SU-DHL-6 (cell line): ENCODE results near the gene SH3PXD2B.

ENCODE experiments used
- CTCF ChIP-seq: fragments of 200-600 bp; sonication (generic); IDR thresholded peaks from one replicate; pipeline ENCODE4 v1.5.1; 2017; ENCODE audit warnings: antibody characterized with exemption, mild to moderate bottlenecking, low read length, moderate library complexity; ENCODE audit not compliant: insufficient read depth, poor library complexity, severe bottlenecking
- EZH2phosphoT487 ChIP-seq: fragments of 200-600 bp; sonication (generic), shearing (Covaris generic); conservative IDR thresholded peaks from 2 replicates; pipeline ENCODE4 v1.6.1; 2018; ENCODE audit warnings: mild to moderate bottlenecking, antibody characterized with exemption, low read length, moderate library complexity, mixed read lengths

- TF ChIP-seq CTCF (no peak), EZH2phosphoT487 (no peak)
Measured at GRCh38 chr5:172422255-172422654, 32.1 kb downstream of the SH3PXD2B start.
